ENCODE data around the gene DUSP22.
"Not testable (repeated sequence)": the region's sequence is repeated elsewhere in the genome, so short reads cannot be mapped to it uniquely, and the experiment has no call there.

The DUSP22 gene

DNA sequence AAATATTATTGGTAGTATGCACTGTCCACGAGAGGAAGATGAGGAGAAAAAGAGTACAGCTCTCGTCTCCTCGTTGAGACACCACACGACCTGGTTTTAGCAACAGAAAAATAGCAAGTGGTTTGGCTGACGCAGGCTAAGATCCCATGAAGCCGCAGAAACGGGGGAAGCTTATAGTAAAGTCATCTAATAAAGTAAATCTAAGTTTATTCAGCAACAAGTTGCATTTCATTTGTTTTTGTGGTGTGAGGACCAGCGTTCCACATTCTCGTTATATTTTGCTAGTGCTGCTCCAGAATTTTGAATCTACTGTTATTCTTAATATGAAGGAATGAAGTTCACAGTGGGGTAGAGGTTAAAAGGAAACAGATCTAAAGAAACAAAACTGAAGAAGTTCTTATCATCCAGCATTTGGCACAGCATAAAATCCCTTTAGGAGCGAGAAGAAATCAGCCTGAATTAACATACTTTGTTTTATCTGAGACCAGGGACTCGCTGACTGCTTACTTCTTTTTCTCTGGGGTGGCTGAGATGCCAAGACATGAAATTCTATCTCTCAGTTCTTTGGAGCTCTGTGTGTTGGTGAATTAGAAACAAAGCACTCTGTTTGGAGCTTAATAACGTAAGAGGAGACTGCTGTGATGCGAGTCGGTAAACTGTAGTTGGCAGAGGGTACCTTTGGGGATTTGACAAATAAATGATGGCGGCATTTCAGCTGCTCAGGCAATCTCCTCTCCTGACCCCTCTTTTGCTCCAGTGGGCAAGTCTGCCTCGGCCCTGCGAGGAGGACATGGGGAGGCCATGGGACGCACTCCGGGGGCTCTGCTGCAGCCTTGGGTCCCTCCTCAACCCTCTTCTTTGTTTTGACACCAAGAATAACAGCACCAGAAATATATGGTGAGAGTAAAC lies 74.4 kb downstream of the DUSP22 start:
- no peak for DNase-seq

DNA sequence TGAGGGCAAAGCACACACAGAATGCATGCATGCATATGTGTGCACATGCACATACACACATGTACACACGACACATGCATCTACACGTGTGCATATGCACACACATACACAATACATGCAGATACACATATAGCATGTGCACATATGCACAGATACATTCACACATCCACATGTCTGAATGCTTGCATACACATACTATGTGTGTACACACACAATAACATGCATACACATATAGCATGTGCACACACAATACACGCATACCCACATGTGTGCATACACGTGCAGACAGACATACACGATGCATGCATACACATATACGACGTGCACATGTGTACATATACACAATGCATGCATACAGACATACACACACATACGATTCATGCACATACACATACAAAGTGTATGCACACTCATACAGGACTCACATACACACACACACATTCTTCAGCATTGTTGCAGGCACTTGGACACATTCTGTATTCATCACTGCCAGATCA lies 75.1 kb downstream of the DUSP22 start:
- DNase-seq = no peak

DNA sequence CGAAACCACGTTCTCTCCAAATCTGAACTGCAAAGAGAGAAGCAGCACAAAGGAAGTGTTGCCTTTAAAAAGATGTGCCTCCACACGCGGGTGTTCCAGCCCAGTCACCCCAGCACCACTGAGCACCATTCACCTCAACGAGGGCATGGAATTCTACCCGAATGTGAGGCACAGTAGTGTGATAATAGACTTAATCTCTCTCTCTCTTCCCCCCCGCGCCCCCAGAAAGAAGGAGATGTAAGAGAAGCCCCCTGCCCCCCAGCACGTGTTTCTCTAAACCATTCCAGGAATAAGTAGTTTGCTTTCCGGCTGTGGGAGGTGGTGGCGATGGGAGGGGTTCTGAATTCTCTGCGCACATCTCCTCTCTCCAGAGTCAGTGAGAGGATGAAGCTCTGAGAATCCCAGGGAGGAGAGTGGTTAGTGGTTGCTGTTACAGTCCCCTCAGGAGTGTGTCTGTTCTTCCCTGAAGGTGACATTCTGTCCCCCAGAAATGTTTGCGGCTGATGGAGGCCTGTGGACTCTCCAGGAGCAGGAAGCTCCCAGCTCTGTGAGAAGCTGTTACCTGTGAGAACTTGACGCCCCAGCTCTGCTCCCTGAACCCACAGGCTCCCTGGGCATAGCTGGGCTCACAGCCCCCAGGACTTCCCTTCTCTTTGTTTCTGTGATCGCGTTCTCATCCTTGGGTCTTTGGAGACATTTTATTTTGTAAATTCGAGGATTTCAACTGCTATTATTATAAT lies 75.8 kb downstream of the DUSP22 start:
- no peak for DNase-seq

- no peak for DNase-seq
Observed at GRCh38 chr6:369559-370431, 77.5 kb downstream of the DUSP22 start.

- DNase-seq = no peak
Observed at GRCh38 chr6:370555-370954, 78.3 kb downstream of the DUSP22 start.

DNA sequence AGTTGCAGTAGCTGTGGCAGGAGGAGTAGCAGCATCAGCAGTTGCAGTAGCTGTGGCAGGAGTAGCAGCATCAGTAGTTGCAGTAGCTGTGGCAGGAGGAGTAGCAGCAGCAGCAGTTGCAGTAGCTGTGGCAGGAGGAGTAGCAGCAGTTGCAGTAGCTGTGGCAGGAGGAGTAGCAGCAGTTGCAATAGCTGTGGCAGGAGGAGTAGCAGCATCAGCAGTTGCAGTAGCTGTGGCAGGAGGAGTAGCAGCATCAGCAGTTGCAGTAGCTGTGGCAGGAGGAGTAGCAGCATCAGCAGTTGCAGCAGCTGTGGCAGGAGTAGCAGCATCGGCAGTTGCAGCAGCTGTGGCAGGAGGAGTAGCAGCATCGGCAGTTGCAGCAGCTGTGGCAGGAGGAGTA lies 79.6 kb downstream of the DUSP22 start:
- DNase-seq = not testable (repeated sequence)

GRCh38 chr6:372336-372911 lies 80.1 kb downstream of the DUSP22 start:
- peak; percentile 18 for DNase-seq

- no peak for DNase-seq
Observed at GRCh38 chr6:373031-373430, 80.7 kb downstream of the DUSP22 start.

- no peak for DNase-seq
Observed at GRCh38 chr6:373773-374724, 81.8 kb downstream of the DUSP22 start.

- DNase-seq = no peak
Observed at GRCh38 chr6:374956-375355, 82.7 kb downstream of the DUSP22 start.

GRCh38 chr6:376827-377640 lies 84.7 kb downstream of the DUSP22 start:
- no peak for DNase-seq

DNA sequence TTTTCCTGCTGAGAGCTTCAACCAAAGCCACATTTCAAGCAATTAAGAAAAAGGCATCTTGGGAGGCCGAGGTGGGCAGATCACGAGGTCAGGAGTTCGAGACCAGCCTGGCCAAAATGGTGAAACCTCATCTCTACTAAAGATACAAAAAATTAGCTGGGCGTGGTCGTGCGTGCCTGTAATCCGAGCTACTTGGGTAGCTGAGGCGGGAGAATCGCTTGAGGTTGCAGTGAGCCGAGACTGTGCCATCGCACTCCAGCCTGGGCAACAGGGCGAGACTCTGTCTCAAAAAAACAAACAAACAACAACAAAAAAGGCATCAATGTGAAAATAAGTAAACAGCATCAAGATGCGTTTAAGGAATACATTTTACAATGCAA lies 85.3 kb downstream of the DUSP22 start:
- DNase-seq = not testable (repeated sequence)

GRCh38 chr6:378090-378957 lies 86.0 kb downstream of the DUSP22 start:
- no peak for DNase-seq

GRCh38 chr6:378958-379409 lies 86.7 kb downstream of the DUSP22 start:
- no peak for DNase-seq

- no peak for DNase-seq
Observed at GRCh38 chr6:379410-380181, 87.3 kb downstream of the DUSP22 start.

DNA sequence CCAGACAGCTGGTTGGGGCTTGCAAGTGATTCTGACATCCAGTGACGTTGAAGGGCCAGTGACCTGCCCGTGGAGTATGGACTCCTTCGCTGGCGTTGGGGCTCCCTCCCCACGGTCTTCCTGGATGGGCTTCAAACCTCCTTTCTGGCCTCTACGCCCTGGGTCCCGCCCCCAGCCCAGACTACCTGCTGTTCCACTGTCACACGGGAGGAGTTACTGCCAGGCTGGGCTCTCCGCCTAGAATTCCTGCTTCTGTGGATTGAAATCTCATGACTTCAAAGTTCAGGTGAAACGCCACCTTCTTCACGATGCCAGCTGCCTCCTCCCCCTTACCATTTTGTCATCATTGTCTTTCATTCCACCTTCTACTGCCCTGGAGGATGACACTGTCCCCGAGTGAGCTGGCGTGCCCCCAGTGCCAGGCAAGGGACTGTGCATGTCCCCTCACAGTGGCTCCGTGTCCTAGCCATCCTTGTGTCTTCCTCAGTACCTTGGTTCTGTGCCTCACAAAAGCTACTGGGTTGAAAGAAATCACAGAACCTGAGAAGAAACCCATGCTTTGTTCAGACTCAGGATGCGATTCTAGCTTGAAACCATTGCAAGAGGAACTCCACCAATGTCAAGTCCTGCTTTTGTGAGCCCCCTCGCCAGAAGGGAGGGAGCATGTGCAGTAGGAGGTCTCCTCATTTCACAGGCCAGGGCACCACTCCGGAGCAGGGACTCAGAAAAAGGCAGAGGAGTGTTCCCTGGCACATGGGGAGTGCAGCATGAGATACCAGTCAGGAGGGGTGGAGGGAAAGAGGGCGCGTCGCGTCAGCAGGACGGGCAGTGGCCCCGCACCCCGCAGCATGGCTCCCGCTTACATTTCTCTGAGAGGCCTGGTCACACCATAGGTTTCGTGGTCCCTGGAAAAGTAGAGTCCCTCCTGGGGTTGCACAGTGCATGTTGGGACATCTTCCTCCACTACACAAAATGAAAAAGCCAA lies 88.2 kb downstream of the DUSP22 start:
- no peak for DNase-seq

Measured in suppressor macrophage treated with lipopolysaccharide for 4 hours (primary cell).